HCT116 (cell line): ENCODE measurements around the gene JPH3. TPM values are rescaled to one million over a fixed set of nuclear protein-coding genes. Genes with fewer than 3 reads are reported as not detected.

Source experiments
- ATAC-seq: fragments of 200-7000 bp; cut with Tn5 transposase; 2 replicates; pipeline ENCODE4 v1.9.1; 2020; ENCODE audit warnings: mild to moderate bottlenecking, moderate library complexity
- BruUV-seq: library from RNA; stranded (reverse); fragments of 400-500 nt; replicated peaks from 2 replicates; lab custom pipeline; 2021; lab: Mats Ljungman, UMichigan
- CTCF ChIA-PET: fragments of 300-600 bp; sonication (Branson Sonifier 250); formaldehyde crosslinking; loops from one replicate; lab custom pipeline; 2021; ENCODE audit warnings: antibody characterized with exemption; lab: Charles Lee
- POLR2A ChIA-PET: fragments of 300-600, 350-600 bp; sonication (Branson Sonifier 250); formaldehyde crosslinking; loops from one replicate; lab custom pipeline; 2021; ENCODE audit warnings: antibody characterized with exemption; lab: Charles Lee
- RAD21 ChIA-PET, 2 experiments: fragments of 300-600 bp; sonication (Branson Sonifier 250); formaldehyde crosslinking; loops; one replicate each; lab custom pipeline; 2023; ENCODE audit warnings: low total read pairs in 2 of 2; ENCODE audit not compliant: uncharacterized antibody in 2 of 2, unreplicated experiment in 2 of 2, low non-redundant PET in 1 of 2; lab: Charles Lee
- DNase-seq: peaks from one replicate; pipeline ENCODE4 v3.0.0-alpha.2; 2010; ENCODE audit warnings: low read depth, low spot score
- H2AFZ ChIP-seq: fragments of 200-600 bp; shearing (Covaris generic), sonication (generic); 2 replicates; pipeline ENCODE4 v1.6.1; 2017; ENCODE audit warnings: low read depth, mixed run types, mixed read lengths, antibody characterized with exemption, low read length; ENCODE audit not compliant: poor library complexity, severe bottlenecking
- H3K27ac ChIP-seq: 2 replicates; pipeline ENCODE4 v1.5.1; 2012; ENCODE audit warnings: low read depth, low read length
- H3K27me3 ChIP-seq: fragments of 200-600 bp; sonication (generic); 2 replicates; pipeline ENCODE4 v1.6.1; 2016; ENCODE audit warnings: mixed run types, low read length, mixed read lengths; ENCODE audit not compliant: insufficient read depth
- H3K36me3 ChIP-seq, 2 experiments: fragments of 200-500 bp in 1 of 2; fragments of 200-600 bp in 1 of 2; sonication (Bioruptor generic) in 1 of 2; sonication (generic) in 1 of 2; 2 replicates each; pipeline versions ENCODE4 v1.5.1 to v1.6.1; 2014 to 2016; ENCODE audit warnings: low read length in 2 of 2, inconsistent platforms in 1 of 2, mixed read lengths in 1 of 2, mixed run types in 1 of 2; ENCODE audit not compliant: insufficient read depth in 2 of 2, control insufficient read depth in 1 of 2
- H3K4me1 ChIP-seq, 2 experiments: fragments of 200-600 bp in 1 of 2; sonication (generic) in 1 of 2; 2 replicates each; pipeline versions ENCODE4 v1.5.1 to v1.6.1; 2012 to 2017; ENCODE audit warnings: low read length in 2 of 2, inconsistent platforms in 1 of 2, mild to moderate bottlenecking in 1 of 2, mixed read lengths in 1 of 2, mixed run types in 1 of 2, moderate library complexity in 1 of 2; ENCODE audit not compliant: insufficient read depth in 2 of 2, control insufficient read depth in 1 of 2
- H3K4me2 ChIP-seq: fragments of 200-600 bp; sonication (generic); 2 replicates; pipeline ENCODE4 v1.6.1; 2017; ENCODE audit warnings: mixed run types, low read length, mixed read lengths
- H3K4me3 ChIP-seq, 2 experiments: fragments of 200-600 bp in 1 of 2; sonication (generic) in 1 of 2; replicated peaks in 1 of 2; 2 replicates each; pipeline ENCODE4 v1.5.1; 2011 to 2016; ENCODE audit warnings: low read length in 2 of 2, control low read depth in 1 of 2, low read depth in 1 of 2, mild to moderate bottlenecking in 1 of 2, mixed read lengths in 1 of 2, mixed run types in 1 of 2
- H3K79me2 ChIP-seq: fragments of 200-600 bp; sonication (generic); 2 replicates; pipeline ENCODE4 v1.6.1; 2017; ENCODE audit warnings: mild to moderate bottlenecking, mixed run types, low read length, moderate library complexity, mixed read lengths; ENCODE audit not compliant: insufficient read depth
- H3K9ac ChIP-seq: fragments of 200-600 bp; sonication (generic); 2 replicates; pipeline ENCODE4 v1.6.1; 2016; ENCODE audit warnings: low read length, mixed read lengths
- H3K9me2 ChIP-seq: fragments of 200-600 bp; sonication (generic), shearing (Covaris generic); 2 replicates; pipeline ENCODE4 v1.6.1; 2017; ENCODE audit warnings: mixed run types, mild to moderate bottlenecking, moderate library complexity; ENCODE audit not compliant: insufficient read depth
- H3K9me3 ChIP-seq, 2 experiments: fragments of 200-500 bp in 1 of 2; fragments of 200-600 bp in 1 of 2; sonication (Bioruptor generic) in 1 of 2; sonication (generic) in 1 of 2; 2 replicates each; pipeline ENCODE4 v1.6.1; 2014 to 2017; ENCODE audit warnings: low read length in 2 of 2, mixed read lengths in 2 of 2, inconsistent platforms in 1 of 2, low read depth in 1 of 2, mild to moderate bottlenecking in 1 of 2, mixed run types in 1 of 2, moderate library complexity in 1 of 2; ENCODE audit not compliant: control insufficient read depth in 1 of 2, insufficient read depth in 1 of 2
- H4K20me1 ChIP-seq: fragments of 200-600 bp; sonication (generic), shearing (Covaris generic); 2 replicates; pipeline ENCODE4 v1.6.1; 2017; ENCODE audit warnings: mixed run types, mild to moderate bottlenecking, moderate library complexity; ENCODE audit not compliant: insufficient read depth
- CBX3 ChIP-seq: IDR thresholded peaks from 2 replicates; pipeline ENCODE4 v1.6.1; 2012; ENCODE audit warnings: low read depth
- CEBPB ChIP-seq: IDR thresholded peaks from 2 replicates; pipeline ENCODE4 v1.6.1; 2012; ENCODE audit warnings: low read depth
- EZH2 ChIP-seq: fragments of 200-600 bp; sonication (generic); IDR thresholded peaks from 2 replicates; pipeline ENCODE4 v1.6.1; 2017; ENCODE audit warnings: antibody characterized with exemption, mixed run types
- FOSL1 ChIP-seq: IDR thresholded peaks from 2 replicates; pipeline ENCODE4 v1.6.1; 2012; ENCODE audit warnings: low read depth
- JUND ChIP-seq: IDR thresholded peaks from 2 replicates; pipeline ENCODE4 v1.6.1; 2012
- POLR2A ChIP-seq: IDR thresholded peaks from 2 replicates; pipeline ENCODE4 v1.7.0; 2011; ENCODE audit warnings: borderline replicate concordance; ENCODE audit not compliant: insufficient read depth, insufficient read length; ENCODE audit errors: extremely low read depth
- SRF ChIP-seq: IDR thresholded peaks from 2 replicates; pipeline ENCODE4 v1.6.1; 2012; ENCODE audit warnings: low read depth
- ZNF274 ChIP-seq: fragments of 200-500 bp; sonication (Bioruptor generic); IDR thresholded peaks from 2 replicates; pipeline ENCODE4 v1.6.1; 2014; ENCODE audit warnings: mild to moderate bottlenecking, low read depth, low read length, inconsistent platforms
- intact Hi-C: fragments of 100-400 bp; cut with micrococcal nuclease; formaldehyde crosslinking; loops from 2 replicates; pipeline ENCODE4 v1.10.0; 2022
- total RNA-seq: library from RNA; stranded (reverse); gene quantifications from one replicate; pipeline ENCODE4 v1.2.1, GENCODE V29; 2021; ENCODE audit not compliant: unreplicated experiment
- TF ChIP-seq, protein P1 (sequence below): IDR thresholded peaks from 2 replicates; pipeline ENCODE4 v1.6.1; 2012
- TF ChIP-seq, protein P2 (sequence below): IDR thresholded peaks from 2 replicates; pipeline ENCODE4 v1.6.1; 2012
- TF ChIP-seq, protein P3 (sequence below), 3 experiments: fragments of 200-600 bp in 1 of 3; sonication (generic) in 1 of 3; IDR thresholded peaks in 2 of 3; conservative IDR thresholded peaks in 1 of 3; 2 replicates each; pipeline ENCODE4 v1.5.1; 2012 to 2017; ENCODE audit warnings: low read depth in 2 of 3, low read length in 2 of 3, antibody characterized with exemption in 1 of 3, borderline replicate concordance in 1 of 3, control low read depth in 1 of 3, mild to moderate bottlenecking in 1 of 3, mixed read lengths in 1 of 3, mixed run types in 1 of 3, moderate library complexity in 1 of 3; ENCODE audit not compliant: insufficient read depth in 1 of 3

The JPH3 gene
- total RNA-seq, 1 experiment from 2014 or later: 0.10 TPM

DNA sequence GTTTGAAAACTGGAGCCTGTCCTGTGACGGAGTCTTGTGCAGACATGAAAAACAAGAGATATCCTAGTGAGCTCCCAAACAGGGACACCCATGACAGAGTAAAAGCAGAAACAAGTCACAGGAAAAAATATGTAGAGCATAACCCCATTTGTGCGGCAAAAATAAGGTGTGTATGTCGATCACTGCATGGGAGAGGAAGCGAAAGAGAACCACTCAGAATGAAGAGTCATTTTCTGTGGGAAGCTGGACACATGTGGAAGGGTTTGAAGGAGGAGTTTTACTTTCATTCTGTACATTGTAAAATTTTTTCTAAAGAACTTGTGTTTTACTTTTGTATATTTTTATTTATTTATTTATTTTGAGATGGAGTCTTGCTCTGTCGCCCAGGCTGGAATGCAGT, 72.1 kb downstream of the JPH3 start:
- Histone ChIP-seq H3K9ac (no peak overlapping the region), H3K36me3 (no peaks in the 10 kb centered on the region), H3K9me3 (no peaks in the 10 kb centered on the region), H3K9me2 (no peaks in the 10 kb centered on the region), H3K27ac (no peak overlapping the region), H3K4me1 (peaks cover 0 to 10% of the 10 kb centered on the region in 2 experiments; a peak in 3 of 4 replicates), H3K79me2 (no peaks in the 10 kb centered on the region), H2AFZ (no peak overlapping the region), H4K20me1 (no peaks in the 10 kb centered on the region), H3K4me3 (no peak overlapping the region), H3K27me3 (no peaks in the 10 kb centered on the region), H3K4me2 (no peak overlapping the region)
- intact Hi-C loops: no loop called here
- no TSS peak for BruUV-seq
- ATAC-seq (no peak), DNase-seq (no peak)
- POLR2A ChIA-PET: no interaction called here
- TF ChIP-seq CBX3: no peak
- CTCF ChIA-PET: no interaction called here
- RAD21 ChIA-PET: no interaction called here

DNA sequence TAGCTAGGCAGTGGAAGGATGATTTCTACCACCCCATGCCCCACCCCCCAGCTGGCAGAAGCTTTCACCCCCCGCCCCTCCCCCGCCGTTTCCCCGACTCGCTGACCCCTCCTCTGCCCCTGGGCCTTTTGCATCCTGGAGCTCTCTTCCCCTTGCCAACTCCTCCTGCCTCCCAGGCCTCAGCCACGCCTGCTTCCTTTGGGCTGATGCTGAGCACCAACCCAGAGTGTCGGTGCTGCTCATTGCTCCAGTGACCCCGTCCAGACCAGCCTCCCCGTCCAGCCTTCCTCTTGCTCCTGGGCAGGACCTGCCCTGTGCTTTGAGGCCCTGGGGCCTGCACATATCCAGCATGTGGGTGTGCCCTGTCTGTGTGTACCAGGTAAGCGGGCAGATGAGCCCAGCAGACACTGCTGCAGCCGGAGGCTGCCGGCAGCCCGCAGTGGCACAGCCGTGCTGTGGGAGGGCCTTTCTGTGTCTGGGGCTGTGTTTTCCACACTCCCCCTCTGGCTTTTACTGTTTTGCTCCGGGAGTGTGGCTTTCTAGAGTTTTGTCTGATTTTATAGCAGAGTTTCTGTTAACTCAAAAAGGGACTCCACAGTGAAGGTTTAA, 72.9 kb downstream of the JPH3 start:
- Histone ChIP-seq H3K27me3 (no peaks in the 10 kb centered on the region), H3K4me2 (no peak overlapping the region), H3K4me3 (no peak overlapping the region), H3K4me1 (peaks cover 0 to 17% of the 10 kb centered on the region in 2 experiments; a peak in 3 of 4 replicates), H4K20me1 (no peaks in the 10 kb centered on the region), H3K9me2 (no peaks in the 10 kb centered on the region), H3K27ac (no peak overlapping the region), H3K79me2 (no peaks in the 10 kb centered on the region), H3K9ac (no peak overlapping the region), H3K36me3 (no peaks in the 10 kb centered on the region), H3K9me3 (no peaks in the 10 kb centered on the region), H2AFZ (no peak overlapping the region)
- BruUV-seq: no TSS peak
- intact Hi-C loops: no loop called here
- DNase-seq (no peak), ATAC-seq (no peak)
- RAD21 ChIA-PET: no interaction called here
- POLR2A ChIA-PET: no interaction called here
- CTCF ChIA-PET: no interaction called here
- TF ChIP-seq, protein P1, sequence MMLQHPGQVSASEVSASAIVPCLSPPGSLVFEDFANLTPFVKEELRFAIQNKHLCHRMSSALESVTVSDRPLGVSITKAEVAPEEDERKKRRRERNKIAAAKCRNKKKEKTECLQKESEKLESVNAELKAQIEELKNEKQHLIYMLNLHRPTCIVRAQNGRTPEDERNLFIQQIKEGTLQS: no peak
- TF ChIP-seq, protein P2, sequence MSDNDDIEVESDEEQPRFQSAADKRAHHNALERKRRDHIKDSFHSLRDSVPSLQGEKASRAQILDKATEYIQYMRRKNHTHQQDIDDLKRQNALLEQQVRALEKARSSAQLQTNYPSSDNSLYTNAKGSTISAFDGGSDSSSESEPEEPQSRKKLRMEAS: no peak
- TF ChIP-seq JUND (no peak), POLR2A (no peak), FOSL1 (no peak), ZNF274 (no peak), SRF (no peak), EZH2 (no peak), CBX3 (no peak), CEBPB (no peak)
- TF ChIP-seq, protein P3, sequence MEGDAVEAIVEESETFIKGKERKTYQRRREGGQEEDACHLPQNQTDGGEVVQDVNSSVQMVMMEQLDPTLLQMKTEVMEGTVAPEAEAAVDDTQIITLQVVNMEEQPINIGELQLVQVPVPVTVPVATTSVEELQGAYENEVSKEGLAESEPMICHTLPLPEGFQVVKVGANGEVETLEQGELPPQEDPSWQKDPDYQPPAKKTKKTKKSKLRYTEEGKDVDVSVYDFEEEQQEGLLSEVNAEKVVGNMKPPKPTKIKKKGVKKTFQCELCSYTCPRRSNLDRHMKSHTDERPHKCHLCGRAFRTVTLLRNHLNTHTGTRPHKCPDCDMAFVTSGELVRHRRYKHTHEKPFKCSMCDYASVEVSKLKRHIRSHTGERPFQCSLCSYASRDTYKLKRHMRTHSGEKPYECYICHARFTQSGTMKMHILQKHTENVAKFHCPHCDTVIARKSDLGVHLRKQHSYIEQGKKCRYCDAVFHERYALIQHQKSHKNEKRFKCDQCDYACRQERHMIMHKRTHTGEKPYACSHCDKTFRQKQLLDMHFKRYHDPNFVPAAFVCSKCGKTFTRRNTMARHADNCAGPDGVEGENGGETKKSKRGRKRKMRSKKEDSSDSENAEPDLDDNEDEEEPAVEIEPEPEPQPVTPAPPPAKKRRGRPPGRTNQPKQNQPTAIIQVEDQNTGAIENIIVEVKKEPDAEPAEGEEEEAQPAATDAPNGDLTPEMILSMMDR (IDR thresholded peaks at IDR 0.05 in 2 of 3, conservative IDR thresholded peaks at IDR 0.05 in 1 of 3; ENCODE audit: borderline replicate concordance in 1 of 3, insufficient read depth in 1 of 3, low read depth in 2 of 3, low read length in 2 of 3): no peak
